Endothelial cell of umbilical vein (primary cell): ENCODE measurements around the gene GSTM3. TPM values are rescaled to one million over a fixed set of nuclear protein-coding genes. Genes with fewer than 3 reads are reported as not detected.

ENCODE experiments used
- BruUV-seq: library from RNA; stranded (reverse); fragments of 400-500 nt; replicated peaks from 2 replicates; lab custom pipeline; 2021; lab: Mats Ljungman, UMichigan
- CTCF ChIA-PET: fragments of 300-600, 350-600 bp; sonication (Branson Sonifier 250); formaldehyde crosslinking; loops from one replicate; lab custom pipeline; 2021; ENCODE audit warnings: antibody characterized with exemption, inconsistent platforms; lab: Charles Lee
- POLR2A ChIA-PET: fragments of 300-600, 350-600 bp; sonication (Branson Sonifier 250); formaldehyde crosslinking; loops from one replicate; lab custom pipeline; 2021; ENCODE audit warnings: antibody characterized with exemption, inconsistent platforms; lab: Charles Lee
- DNase-seq: peaks from one replicate; pipeline ENCODE4 v3.0.0-alpha.2; 2011; ENCODE audit warnings: low read depth, low spot score
- FAIRE-seq: peaks from 2 replicates; lab custom pipeline; 2011; peaks lifted over from hg19 to GRCh38; lab: Jason Lieb, UNC
- H2AFZ ChIP-seq: 2 replicates; pipeline ENCODE4 v1.6.0; 2012; ENCODE audit warnings: low read depth, low read length, control low read depth, inconsistent platforms
- H3K27ac ChIP-seq: 2 replicates; pipeline ENCODE4 v1.5.1; 2011; ENCODE audit warnings: low read depth, mild to moderate bottlenecking, control low read depth, low read length, moderate library complexity; ENCODE audit not compliant: insufficient read depth
- H3K27me3 ChIP-seq, 2 experiments: 2 replicates each; pipeline versions ENCODE4 v1.6.0 to v1.6.1; 2011; ENCODE audit warnings: low read length in 2 of 2, mixed read lengths in 1 of 2; ENCODE audit not compliant: control insufficient read depth in 2 of 2, insufficient read depth in 2 of 2
- H3K36me3 ChIP-seq, 2 experiments: 2 replicates in 1 of 2; 3 replicates in 1 of 2; pipeline ENCODE4 v1.5.1; 2011; ENCODE audit warnings: low read length in 2 of 2, mild to moderate bottlenecking in 1 of 2, moderate library complexity in 1 of 2; ENCODE audit not compliant: control insufficient read depth in 2 of 2, insufficient read depth in 2 of 2; ENCODE audit errors: extremely low read depth in 1 of 2
- H3K4me1 ChIP-seq: 3 replicates; pipeline ENCODE4 v1.5.1; 2011; ENCODE audit warnings: mild to moderate bottlenecking, low read length; ENCODE audit not compliant: control insufficient read depth, insufficient read depth; ENCODE audit errors: extremely low read depth
- H3K4me2 ChIP-seq: 2 replicates; pipeline ENCODE4 v1.6.1; 2011; ENCODE audit warnings: low read length, control low read depth, mixed read lengths; ENCODE audit not compliant: insufficient read depth
- H3K4me3 ChIP-seq, 3 experiments: fragments of 200-600 bp in 1 of 3; sonication (generic), shearing (Covaris generic) in 1 of 3; replicated peaks in 1 of 3; 2 replicates each; pipeline ENCODE4 v1.5.1; 2011 to 2016; ENCODE audit warnings: control low read depth in 3 of 3, low read length in 3 of 3, mild to moderate bottlenecking in 2 of 3, inconsistent platforms in 1 of 3, low read depth in 1 of 3, moderate library complexity in 1 of 3; ENCODE audit not compliant: insufficient read depth in 1 of 3
- H3K79me2 ChIP-seq: 2 replicates; pipeline ENCODE4 v1.6.0; 2012; ENCODE audit warnings: low read length, inconsistent platforms; ENCODE audit not compliant: control insufficient read depth, insufficient read depth
- H3K9ac ChIP-seq: replicated peaks from 2 replicates; pipeline ENCODE3; 2011; ENCODE audit warnings: low read length, control low read depth; ENCODE audit not compliant: insufficient read depth; ENCODE audit errors: extremely low read depth
- H3K9me1 ChIP-seq: replicated peaks from 3 replicates; pipeline ENCODE4 v1.6.0; 2011; ENCODE audit warnings: mild to moderate bottlenecking, low read length; ENCODE audit not compliant: control insufficient read depth, insufficient read depth; ENCODE audit errors: extremely low read depth
- H3K9me3 ChIP-seq: replicated peaks from 2 replicates; pipeline ENCODE4 v1.5.1; 2012; ENCODE audit warnings: low read length, inconsistent platforms; ENCODE audit not compliant: control insufficient read depth, insufficient read depth
- H4K20me1 ChIP-seq: replicated peaks from 2 replicates; pipeline ENCODE3; 2011; ENCODE audit warnings: mild to moderate bottlenecking, low read length; ENCODE audit not compliant: control insufficient read depth, insufficient read depth; ENCODE audit errors: extremely low read depth
- CTCF ChIP-seq, 2 donors: IDR thresholded peaks; 1 replicate in 1 of 2; 2 replicates in 1 of 2; pipeline ENCODE4 v1.5.1; 2011; ENCODE audit warnings: low read length in 2 of 2, mild to moderate bottlenecking in 2 of 2, moderate library complexity in 2 of 2, control low read depth in 1 of 2, inconsistent platforms in 1 of 2, low read depth in 1 of 2; ENCODE audit not compliant: insufficient read depth in 1 of 2; ENCODE audit errors: extremely low read depth in 1 of 2
- EZH2 ChIP-seq: IDR thresholded peaks from 2 replicates; pipeline ENCODE4 v1.6.1; 2012; ENCODE audit warnings: borderline replicate concordance, low read depth, mild to moderate bottlenecking, moderate library complexity, low read length, inconsistent platforms; ENCODE audit not compliant: severe bottlenecking
- FOS ChIP-seq: IDR thresholded peaks from 2 replicates; pipeline ENCODE4 v1.6.1; 2011; ENCODE audit warnings: mild to moderate bottlenecking, low read length, moderate library complexity, borderline replicate concordance; ENCODE audit not compliant: insufficient read depth
- GATA2 ChIP-seq: IDR thresholded peaks from 2 replicates; pipeline ENCODE4 v1.7.0; 2011; ENCODE audit warnings: low read depth, mild to moderate bottlenecking, moderate library complexity, mixed read lengths, low read length; ENCODE audit not compliant: insufficient read length, insufficient read depth
- JUN ChIP-seq: IDR thresholded peaks from 2 replicates; pipeline ENCODE4 v1.6.1; 2011; ENCODE audit warnings: borderline replicate concordance, low read depth; ENCODE audit not compliant: insufficient read length, insufficient read depth
- MYC ChIP-seq: IDR thresholded peaks from one replicate; pipeline ENCODE4 v1.6.1; 2011; ENCODE audit warnings: mild to moderate bottlenecking, low read depth, low read length
- POLR2A ChIP-seq: IDR thresholded peaks from 2 replicates; pipeline ENCODE4 v1.6.1; 2012; ENCODE audit warnings: low read depth, mild to moderate bottlenecking, control low read depth, low read length
- POLR2AphosphoS5 ChIP-seq: IDR thresholded peaks from 2 replicates; pipeline ENCODE4 v1.6.1; 2012; ENCODE audit warnings: low read depth, mild to moderate bottlenecking, control low read depth, low read length, moderate library complexity; ENCODE audit not compliant: insufficient read depth
- dilution Hi-C: fragments of 300-500 bp; cut with MboI; formaldehyde crosslinking; loops from one replicate; pipeline ENCODE4 v1.15.0; 2019; ENCODE audit warnings: low sequenced_read_pairs; ENCODE audit not compliant: extremely low pct_ligation_motif_present
- intact Hi-C: fragments of 100-400 bp; cut with micrococcal nuclease; formaldehyde crosslinking; loops from one replicate; pipeline ENCODE4 v1.10.0; 2022
- polyA plus RNA-seq, 4 experiments: library from polyadenylated mRNA; depleted of rRNA in 3 of 4; stranded (reverse) in 3 of 4; unstranded in 1 of 4; fragments of >200 nt; gene quantifications; 2 replicates each; pipeline versions ENCODE4 v1.2.1 to v1.2.3, GENCODE V29; 2011 to 2012; ENCODE audit warnings: missing spikeins in 1 of 4
- total RNA-seq: library from RNA; stranded (reverse); gene quantifications from 2 replicates; pipeline ENCODE4 v1.2.3, GENCODE V29; 2021
- TF ChIP-seq, protein P1 (sequence below): IDR thresholded peaks from 2 replicates; pipeline ENCODE4 v1.6.1; 2011; ENCODE audit not compliant: insufficient read depth, insufficient read length

GSTM3 gene
- total and polyA plus RNA-seq, 2 donors (not counting 3 experiments of a cell fraction or from before 2014, with no cell fraction given) = 27.9 to 52.0 TPM

DNA sequence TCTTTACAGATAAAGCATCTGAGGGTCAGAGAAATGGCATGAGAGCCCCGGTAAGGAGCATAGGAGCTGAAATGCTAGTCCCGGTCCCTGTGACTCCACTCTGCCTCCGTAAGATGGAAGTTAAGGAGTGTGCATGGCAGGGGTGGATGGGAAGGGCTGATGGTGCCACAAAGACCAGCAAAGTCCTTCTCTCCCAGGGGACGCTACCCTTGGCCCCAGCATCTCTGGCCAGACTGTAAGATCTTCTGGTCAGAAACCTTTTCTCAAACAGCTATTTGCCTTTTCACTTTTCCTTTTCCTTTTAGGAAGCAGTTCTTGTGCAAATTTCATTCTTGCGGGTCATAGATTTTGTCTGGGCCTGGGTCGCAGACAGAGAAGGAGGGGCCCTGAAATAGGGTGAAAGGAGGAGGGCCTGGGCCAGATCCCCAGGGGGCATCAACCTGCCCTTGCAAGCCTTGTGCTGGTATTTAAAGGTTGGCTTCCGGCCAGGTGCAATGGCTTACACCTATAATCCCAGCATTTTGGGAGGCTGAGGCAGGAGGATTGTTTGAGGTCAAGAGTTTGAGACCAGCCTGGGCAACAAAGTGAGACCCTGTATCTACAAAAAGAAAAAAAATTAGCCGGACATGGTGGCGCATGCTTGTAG lies 37.3 kb upstream of the GSTM3 start:
- BruUV-seq = no TSS peak
- DNase-seq (no peak), FAIRE-seq (no peak)
- Histone ChIP-seq H3K4me1 (peaks cover 3% of the 10 kb centered on the region), H3K79me2 (no peaks in the 10 kb centered on the region), H3K27me3 (peaks cover 0 to 4% of the 10 kb centered on the region in 2 experiments), H3K9ac (no peak overlapping the region), H3K4me3 (no peak overlapping the region), H4K20me1 (no peaks in the 10 kb centered on the region), H2AFZ (no peak overlapping the region), H3K9me3 (no peaks in the 10 kb centered on the region), H3K4me2 (no peak overlapping the region), H3K36me3 (no peaks in the 10 kb centered on the region), H3K27ac (no peak overlapping the region), H3K9me1 (no peaks in the 10 kb centered on the region)
- ChIA-PET POLR2A (no interaction called here), CTCF (interaction anchor here (1.1 to 17.2 kb wide), 8 partner anchors 11 to 252 kb away, joined by 3 to 807 read pairs (median 32); partner anchors contain the start of gene AHCYL1)
- dilution Hi-C loops = loop anchor here (25.0 kb wide), 1 partner anchor 234 kb away; no protein-coding TSS in a partner anchor
- intact Hi-C loops = loop anchor here (1.0 to 2.0 kb wide), 3 partner anchors 133 to 233 kb away; partner anchors contain the start of genes AHCYL1 and CSF1
- TF ChIP-seq GATA2 (no peak), JUN (no peak), POLR2A (no peak), POLR2AphosphoS5 (no peak), FOS (no peak), CTCF (IDR thresholded peaks at IDR 0.05; ENCODE audit: extremely low read depth in 1 of 2, insufficient read depth in 1 of 2, low read depth in 1 of 2, low read length in 2 of 2) (no peak), EZH2 (no peak), MYC (no peak)
- TF ChIP-seq, protein P1, sequence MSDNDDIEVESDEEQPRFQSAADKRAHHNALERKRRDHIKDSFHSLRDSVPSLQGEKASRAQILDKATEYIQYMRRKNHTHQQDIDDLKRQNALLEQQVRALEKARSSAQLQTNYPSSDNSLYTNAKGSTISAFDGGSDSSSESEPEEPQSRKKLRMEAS = no peak
